ENCODE data around the gene LGI2. TPM values are rescaled to one million over a fixed set of nuclear protein-coding genes. Genes with fewer than 3 reads are reported as not detected.

Gene LGI2
- total RNA-seq, 5 donors from 2014 or later (not counting 1 experiment from before 2014, with no cell fraction given): 0.03 TPM; not detected in 4

DNA sequence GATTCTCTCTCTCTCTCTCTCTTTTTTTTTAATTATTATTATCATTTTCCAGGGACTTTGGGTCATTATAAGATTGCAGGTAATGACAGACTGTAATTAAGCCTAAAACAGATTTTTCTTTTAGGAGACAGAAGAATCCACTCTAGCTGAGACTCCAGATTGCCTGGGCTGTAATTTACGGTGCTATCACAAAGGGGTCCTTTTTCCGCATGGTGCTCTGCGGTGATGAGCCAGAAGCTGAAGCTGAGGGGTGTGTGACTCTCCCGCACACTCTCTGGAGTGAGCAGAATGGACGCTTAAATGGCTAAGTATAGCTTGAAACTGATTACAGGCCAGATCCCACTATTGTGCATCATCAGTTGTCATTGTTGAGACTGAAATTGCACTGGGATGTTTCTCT, 50.0 kb downstream of the LGI2 start:
- Histone ChIP-seq H3K4me3 (ENCODE audit: control insufficient read depth in 1 of 2, extremely low read depth in 1 of 2, low read length in 1 of 2) (no peak overlapping the region), H3K27me3 (replicated peaks in 1 of 2; ENCODE audit: control insufficient read depth in 2 of 2, extremely low read depth in 1 of 2, insufficient read depth in 2 of 2, low read length in 1 of 2) (peaks cover 0 to 13% of the 10 kb centered on the region in 2 experiments), H3K4me1 (ENCODE audit: control insufficient read depth in 1 of 2, extremely low read depth in 1 of 2, insufficient read depth in 2 of 2, low read length in 2 of 2) (peaks cover 0 to 8% of the 10 kb centered on the region in 2 experiments), H3K9me3 (no peaks in the 10 kb centered on the region), H3K36me3 (ENCODE audit: control insufficient read depth in 2 of 2, extremely low read depth in 1 of 2, insufficient read depth in 1 of 2, low read length in 1 of 2) (no peaks in the 10 kb centered on the region), H3K27ac (ENCODE audit: low read length) (no peak overlapping the region)
- no peak for ATAC-seq (replicated peaks in 1 of 4)
- 93% methylated on average over 3 of the region's 5 CpGs for WGBS (ENCODE audit: insufficient coverage)
- Mint-ChIP-seq H3K27me3 (peaks cover 22 to 24% of the 10 kb centered on the region in 2 donors), H3K9me3 (no peaks in the 10 kb centered on the region), H3K27ac (no peak overlapping the region), H3K4me1 (peaks cover 7 to 11% (median 9%) of the 10 kb centered on the region in 3 donors), H3K36me3 (no peaks in the 10 kb centered on the region), H3K4me3 (no peak overlapping the region)
- ChIA-PET CTCF (interaction anchor here (0.7 to 2.8 kb wide), 11 partner anchors 9 to 787 kb away, joined by 3 to 34 read pairs (median 4); no protein-coding TSS in a partner anchor), POLR2A (no interaction called here)
- DNase-seq: no peak

DNA sequence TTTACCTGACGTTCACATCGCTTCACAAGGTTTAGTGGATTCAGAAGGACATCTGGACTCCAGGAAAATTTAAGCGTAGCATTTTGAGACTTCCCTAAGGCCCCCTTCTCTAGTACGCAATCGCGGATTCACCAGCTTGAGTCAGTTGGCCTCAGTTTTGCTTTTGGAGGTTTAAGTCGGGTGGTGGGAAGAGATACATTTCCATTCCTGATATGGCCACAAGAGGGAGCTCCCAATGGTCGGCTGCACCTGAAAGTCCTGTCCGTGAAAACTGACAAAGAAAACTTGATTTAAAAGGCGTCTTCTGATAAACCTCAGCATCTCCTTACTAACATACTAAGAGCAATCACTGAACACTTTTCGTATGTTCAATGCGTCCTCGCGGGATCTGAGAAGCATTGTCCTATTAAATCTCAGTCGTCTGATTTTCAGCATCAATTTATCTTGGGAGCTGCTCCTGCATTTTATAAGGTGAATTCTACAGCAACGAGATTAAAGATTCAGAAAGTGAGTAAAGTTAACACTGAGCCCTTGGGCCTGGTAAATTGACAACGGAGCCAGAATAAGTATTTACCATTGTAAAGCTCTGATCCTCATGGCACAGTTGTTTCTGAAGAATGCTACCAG, 50.6 kb downstream of the LGI2 start:
- 20% methylated on average over 8 of the region's 17 CpGs for WGBS (ENCODE audit: insufficient coverage)
- ATAC-seq (replicated peaks in 1 of 4) (peak in 1 of 4 experiments; percentile 33), DNase-seq (peak in 29 of 35 experiments; percentile 2 to 69 (median 25))
- Mint-ChIP-seq H3K36me3 (no peaks in the 10 kb centered on the region), H3K27ac (no peak overlapping the region), H3K27me3 (peaks cover 23 to 24% of the 10 kb centered on the region in 2 donors), H3K4me1 (peaks cover 7 to 11% (median 9%) of the 10 kb centered on the region in 3 donors), H3K4me3 (peak overlapping the region in 2 of 3 donors; percentile 38 to 56), H3K9me3 (no peaks in the 10 kb centered on the region)
- CTCF ChIA-PET: interaction anchor here (0.6 to 2.8 kb wide), 12 partner anchors 9 to 787 kb away, joined by 3 to 34 read pairs (median 4); no protein-coding TSS in a partner anchor
- Histone ChIP-seq H3K36me3 (ENCODE audit: control insufficient read depth in 2 of 2, extremely low read depth in 1 of 2, insufficient read depth in 1 of 2, low read length in 1 of 2) (no peaks in the 10 kb centered on the region), H3K4me1 (ENCODE audit: control insufficient read depth in 1 of 2, extremely low read depth in 1 of 2, insufficient read depth in 2 of 2, low read length in 2 of 2) (peaks cover 0 to 8% of the 10 kb centered on the region in 2 experiments), H3K27me3 (replicated peaks in 1 of 2; ENCODE audit: control insufficient read depth in 2 of 2, extremely low read depth in 1 of 2, insufficient read depth in 2 of 2, low read length in 1 of 2) (peaks cover 0 to 10% of the 10 kb centered on the region in 2 experiments), H3K4me3 (ENCODE audit: control insufficient read depth in 1 of 2, extremely low read depth in 1 of 2, low read length in 1 of 2) (no peak overlapping the region), H3K27ac (ENCODE audit: low read length) (no peak overlapping the region), H3K9me3 (no peaks in the 10 kb centered on the region)
- POLR2A ChIA-PET: no interaction called here

GRCh38 chr4:24979554-24979953, 51.2 kb downstream of the LGI2 start:
- Histone ChIP-seq H3K36me3 (ENCODE audit: control insufficient read depth in 2 of 2, extremely low read depth in 1 of 2, insufficient read depth in 1 of 2, low read length in 1 of 2) (no peaks in the 10 kb centered on the region), H3K4me3 (ENCODE audit: control insufficient read depth in 1 of 2, extremely low read depth in 1 of 2, low read length in 1 of 2) (no peak overlapping the region), H3K27me3 (replicated peaks in 1 of 2; ENCODE audit: control insufficient read depth in 2 of 2, extremely low read depth in 1 of 2, insufficient read depth in 2 of 2, low read length in 1 of 2) (peaks cover 0 to 7% of the 10 kb centered on the region in 2 experiments), H3K27ac (ENCODE audit: low read length) (no peak overlapping the region), H3K4me1 (ENCODE audit: control insufficient read depth in 1 of 2, extremely low read depth in 1 of 2, insufficient read depth in 2 of 2, low read length in 2 of 2) (peaks cover 0 to 8% of the 10 kb centered on the region in 2 experiments), H3K9me3 (no peaks in the 10 kb centered on the region)
- Mint-ChIP-seq H3K36me3 (no peaks in the 10 kb centered on the region), H3K9me3 (no peaks in the 10 kb centered on the region), H3K27me3 (peaks cover 27 to 29% of the 10 kb centered on the region in 2 donors), H3K4me1 (peaks cover 7 to 11% (median 9%) of the 10 kb centered on the region in 3 donors), H3K27ac (no peak overlapping the region), H3K4me3 (peak overlapping the region; percentile 7 to 39 (median 28))
- ChIA-PET CTCF (interaction anchor here (0.6 to 2.8 kb wide), 7 partner anchors 8 to 788 kb away, joined by 3 to 34 read pairs (median 5); no protein-coding TSS in a partner anchor), POLR2A (no interaction called here)
- ATAC-seq (replicated peaks in 1 of 4) (no peak), DNase-seq (peak in 1 of 35 experiments; percentile 1)
- WGBS (ENCODE audit: insufficient coverage): 100% methylated on average over 2 of the region's 7 CpGs

DNA sequence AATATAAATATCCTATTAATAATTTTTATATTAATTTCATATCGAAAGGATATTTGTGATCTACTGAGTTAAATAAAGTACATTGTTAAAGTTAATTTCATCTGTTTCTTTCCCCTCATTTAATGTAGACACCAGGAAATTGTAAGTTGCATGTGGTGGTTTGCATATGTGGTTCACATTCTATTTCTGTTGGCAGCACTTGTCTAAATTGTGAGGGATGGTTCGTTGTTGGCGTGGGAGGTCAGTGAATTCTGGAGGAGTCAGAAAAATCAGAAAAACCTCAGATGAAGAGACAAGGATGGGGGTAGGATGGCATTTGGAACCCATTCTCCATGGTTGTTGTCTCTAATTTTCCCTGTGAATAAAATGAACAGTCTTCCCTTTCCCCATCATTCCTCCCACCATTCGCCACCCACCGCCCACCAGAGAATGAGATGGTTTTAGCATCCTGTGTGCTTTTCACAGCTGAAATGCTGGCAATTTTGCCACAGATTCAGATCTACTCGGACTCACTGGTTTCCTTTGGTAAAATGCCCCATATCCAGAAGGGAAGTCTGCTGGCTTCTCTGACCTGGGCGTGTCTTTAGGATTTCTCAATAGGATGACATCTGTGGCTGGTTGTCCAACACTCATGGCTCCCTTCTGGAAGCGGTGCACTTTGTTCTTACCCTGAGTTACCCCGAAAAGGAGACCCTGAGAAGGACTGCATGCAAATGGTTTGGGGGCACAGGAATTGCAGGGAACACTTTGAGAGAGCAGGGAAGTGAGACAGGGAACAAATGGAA, 52.3 kb downstream of the LGI2 start:
- Histone ChIP-seq H3K4me1 (ENCODE audit: control insufficient read depth in 1 of 2, extremely low read depth in 1 of 2, insufficient read depth in 2 of 2, low read length in 2 of 2) (peaks cover 0 to 8% of the 10 kb centered on the region in 2 experiments), H3K27me3 (replicated peaks in 1 of 2; ENCODE audit: control insufficient read depth in 2 of 2, extremely low read depth in 1 of 2, insufficient read depth in 2 of 2, low read length in 1 of 2) (peaks cover 0 to 9% of the 10 kb centered on the region in 2 experiments), H3K4me3 (ENCODE audit: control insufficient read depth in 1 of 2, extremely low read depth in 1 of 2, low read length in 1 of 2) (no peak overlapping the region), H3K36me3 (ENCODE audit: control insufficient read depth in 2 of 2, extremely low read depth in 1 of 2, insufficient read depth in 1 of 2, low read length in 1 of 2) (no peaks in the 10 kb centered on the region), H3K27ac (ENCODE audit: low read length) (no peak overlapping the region), H3K9me3 (no peaks in the 10 kb centered on the region)
- 74% methylated on average over 6 of the region's 9 CpGs for WGBS (ENCODE audit: insufficient coverage)
- Mint-ChIP-seq H3K9me3 (no peaks in the 10 kb centered on the region), H3K36me3 (no peaks in the 10 kb centered on the region), H3K27me3 (peaks cover 27 to 30% of the 10 kb centered on the region in 2 donors), H3K4me1 (peaks cover 7 to 11% (median 9%) of the 10 kb centered on the region in 3 donors), H3K27ac (no peak overlapping the region), H3K4me3 (no peak overlapping the region)
- ChIA-PET CTCF (interaction anchor here in 1 of 2 donors (1.1 kb wide), 1 partner anchor 388 kb away, joined by 5 read pairs; no protein-coding TSS in a partner anchor), POLR2A (no interaction called here)
- DNase-seq (no peak), ATAC-seq (replicated peaks in 1 of 4) (no peak)

GRCh38 chr4:24975510-24975909, 55.2 kb downstream of the LGI2 start:
- H3K4me3 Mint-ChIP-seq: no peak overlapping the region
- peaks cover 19 to 33% of the 10 kb centered on the region in 2 donors for H3K27me3 Mint-ChIP-seq
- H3K36me3 ChIP-seq (ENCODE audit: control insufficient read depth in 2 of 2, extremely low read depth in 1 of 2, insufficient read depth in 1 of 2, low read length in 1 of 2): no peaks in the 10 kb centered on the region
- no peak for DNase-seq
- no peaks in the 10 kb centered on the region for H3K9me3 Mint-ChIP-seq
- ChIA-PET POLR2A (no interaction called here), CTCF (no interaction called here)
- H3K9me3 ChIP-seq: no peaks in the 10 kb centered on the region
- H3K4me1 Mint-ChIP-seq: peaks cover 7 to 11% (median 9%) of the 10 kb centered on the region in 3 donors
- H3K27ac Mint-ChIP-seq: no peak overlapping the region
- WGBS (ENCODE audit: insufficient coverage): no CpG with 5 or more reads among the region's 4 CpGs
- no peaks in the 10 kb centered on the region for H3K36me3 Mint-ChIP-seq
- H3K27me3 ChIP-seq (replicated peaks in 1 of 2; ENCODE audit: control insufficient read depth in 2 of 2, extremely low read depth in 1 of 2, insufficient read depth in 2 of 2, low read length in 1 of 2): peaks cover 0 to 6% of the 10 kb centered on the region in 2 experiments
- no peak for ATAC-seq (replicated peaks in 1 of 4)
- H3K4me1 ChIP-seq (ENCODE audit: control insufficient read depth in 1 of 2, extremely low read depth in 1 of 2, insufficient read depth in 2 of 2, low read length in 2 of 2): peaks cover 0 to 8% of the 10 kb centered on the region in 2 experiments
- H3K27ac ChIP-seq (ENCODE audit: low read length): no peak overlapping the region
- H3K4me3 ChIP-seq (ENCODE audit: control insufficient read depth in 1 of 2, extremely low read depth in 1 of 2, low read length in 1 of 2): no peak overlapping the region

All from T-cell (primary cell).